NCI-H524 (cell line): ENCODE measurements around the gene NACAD.

ENCODE experiments used
- DNase-seq, 2 experiments: peaks; one replicate each; lab custom pipeline; 2025; lab: John Stamatoyannopoulos, UW

Gene NACAD

GRCh38 chr7:45074528-45075354, 14.0 kb downstream of the NACAD start:
- DNase-seq: no peak

DNA sequence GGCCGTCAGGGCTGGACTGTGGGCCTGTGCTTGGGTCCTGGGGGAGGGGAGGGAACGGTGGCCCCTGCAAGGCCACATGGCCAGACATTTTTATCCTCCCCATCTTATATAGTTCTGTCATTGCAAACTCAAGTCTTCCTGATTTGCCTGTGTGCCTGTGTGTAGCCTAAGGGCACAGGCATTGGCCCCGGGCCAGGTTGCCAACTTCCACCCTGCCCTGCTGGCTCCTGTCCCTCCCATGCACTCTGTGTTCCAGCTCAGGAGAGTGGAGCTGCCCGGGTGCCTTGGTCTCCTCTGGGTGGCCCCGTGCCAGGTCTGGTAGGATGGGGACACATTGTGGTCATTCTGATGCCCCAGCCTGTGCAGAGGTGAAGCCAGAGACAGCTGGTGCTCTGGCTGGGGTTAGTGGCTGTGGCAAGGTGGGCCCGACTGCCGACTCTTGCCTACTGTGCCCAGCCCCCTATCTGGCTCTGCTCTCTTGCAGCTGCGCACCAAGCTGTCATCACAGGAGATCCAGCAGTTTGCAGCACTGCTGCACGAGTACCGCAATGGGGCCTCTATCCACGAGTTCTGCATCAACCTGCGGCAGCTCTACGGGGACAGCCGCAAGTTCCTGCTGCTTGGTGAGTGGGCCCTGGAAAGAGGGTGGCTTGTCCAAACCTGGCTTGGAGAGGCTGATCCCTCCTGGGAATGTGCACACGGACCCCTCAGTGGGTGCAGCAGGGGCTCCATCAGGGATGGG, 14.8 kb downstream of the NACAD start:
- DNase-seq: no peak

- no peak for DNase-seq
Measured at GRCh38 chr7:45073031-45073785, 15.6 kb downstream of the NACAD start.

GRCh38 chr7:45072131-45073030, 16.4 kb downstream of the NACAD start:
- no peak for DNase-seq

DNA sequence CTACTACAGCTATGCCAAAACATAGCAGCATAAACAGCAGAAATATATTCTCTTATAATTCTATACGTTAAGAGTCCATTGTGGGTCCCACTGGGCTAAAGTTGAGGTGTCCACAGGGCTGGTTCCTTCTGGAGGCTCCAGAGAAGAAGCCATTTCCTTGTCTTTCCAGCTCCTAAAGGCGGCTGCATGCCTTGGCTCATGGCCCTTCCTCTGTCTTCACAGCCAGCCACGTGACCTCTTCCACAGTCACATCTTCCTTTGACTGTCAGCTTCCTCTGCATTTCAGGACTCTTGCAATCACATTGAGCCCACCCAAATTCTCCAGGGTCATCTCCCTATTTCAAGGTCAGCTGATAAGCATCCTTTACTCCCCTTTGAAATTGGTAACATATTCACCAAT, 17.2 kb downstream of the NACAD start:
- DNase-seq: no peak

- DNase-seq: peak; percentile 28 to 77
Measured at GRCh38 chr7:45070254-45070642, 18.5 kb downstream of the NACAD start.

- DNase-seq: no peak
Measured at GRCh38 chr7:45069444-45070253, 19.1 kb downstream of the NACAD start.

- no peak for DNase-seq
Measured at GRCh38 chr7:45068236-45069023, 20.3 kb downstream of the NACAD start.

DNA sequence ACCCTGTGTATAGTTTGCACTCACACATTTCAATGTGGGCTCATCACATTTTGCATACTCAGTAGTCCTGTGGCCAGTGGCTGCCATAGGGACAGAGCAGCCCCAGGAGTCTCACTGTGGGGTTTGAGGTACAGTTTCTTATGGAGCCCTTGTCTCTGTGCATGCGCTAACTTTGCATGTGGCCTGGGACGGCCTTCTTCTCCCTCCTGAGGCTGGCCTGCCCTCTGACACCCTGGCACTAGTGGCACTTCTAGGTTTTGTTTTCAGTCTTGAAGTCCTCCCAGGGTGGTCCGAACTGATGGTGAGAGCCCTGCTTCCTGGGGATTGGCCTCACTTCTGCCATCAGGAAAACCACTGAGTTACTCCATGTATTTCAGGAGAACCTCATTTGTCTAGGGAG, 21.2 kb downstream of the NACAD start:
- DNase-seq: no peak

DNA sequence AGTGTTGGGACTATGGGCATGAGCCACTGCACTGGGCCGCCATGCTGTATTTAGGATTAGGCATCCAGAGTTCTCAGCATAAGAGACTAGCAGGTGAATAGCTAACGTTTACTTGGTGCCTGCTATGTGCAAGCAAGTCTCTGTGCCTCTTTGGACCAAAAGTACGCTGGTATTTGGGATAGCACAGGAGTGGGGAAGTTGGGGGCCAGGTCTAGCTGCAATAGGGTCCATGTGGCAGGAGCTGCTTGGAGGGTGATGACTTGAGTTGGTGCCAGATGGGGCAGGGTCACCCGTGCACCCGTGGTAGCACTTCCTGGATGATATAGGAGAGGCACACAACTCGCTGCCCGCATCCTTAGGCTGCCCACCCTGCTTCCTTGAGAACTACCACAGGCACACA, 22.4 kb downstream of the NACAD start:
- no peak for DNase-seq

GRCh38 chr7:45065031-45065995, 23.5 kb downstream of the NACAD start:
- no peak for DNase-seq

- no peak for DNase-seq
Measured at GRCh38 chr7:45064047-45064725, 24.6 kb downstream of the NACAD start.

DNA sequence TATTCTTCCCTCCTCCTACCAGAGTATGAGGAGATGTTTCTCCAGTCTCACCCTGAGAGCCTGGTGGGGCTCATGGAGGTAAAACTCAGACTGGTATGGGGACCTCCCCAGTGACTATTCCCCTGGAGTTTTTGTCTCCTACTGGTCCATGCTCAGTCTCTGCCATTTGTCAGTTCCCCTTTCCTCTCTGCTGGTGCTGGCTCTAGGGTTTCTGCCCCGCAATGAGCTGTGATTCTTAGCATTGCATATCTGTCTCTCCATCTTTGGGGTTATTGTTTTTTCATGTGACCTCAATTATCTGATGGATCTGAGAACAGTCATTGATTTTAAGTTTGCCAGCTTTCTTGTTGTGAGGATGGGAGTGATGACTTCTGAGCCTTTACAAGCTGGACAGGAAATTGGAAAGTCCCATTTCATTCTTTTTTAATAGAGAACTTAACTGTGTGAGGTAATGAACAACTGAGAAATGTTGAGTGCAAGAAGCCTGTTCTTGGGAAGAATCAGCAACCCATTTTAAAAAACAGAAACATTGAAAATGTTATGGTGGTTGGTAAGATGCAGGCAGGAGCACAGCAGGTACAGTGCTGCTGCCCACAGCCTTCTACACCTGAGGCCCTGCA, 26.9 kb downstream of the NACAD start:
- DNase-seq: no peak

- no peak for DNase-seq
Measured at GRCh38 chr7:45061352-45061751, 27.4 kb downstream of the NACAD start.

DNA sequence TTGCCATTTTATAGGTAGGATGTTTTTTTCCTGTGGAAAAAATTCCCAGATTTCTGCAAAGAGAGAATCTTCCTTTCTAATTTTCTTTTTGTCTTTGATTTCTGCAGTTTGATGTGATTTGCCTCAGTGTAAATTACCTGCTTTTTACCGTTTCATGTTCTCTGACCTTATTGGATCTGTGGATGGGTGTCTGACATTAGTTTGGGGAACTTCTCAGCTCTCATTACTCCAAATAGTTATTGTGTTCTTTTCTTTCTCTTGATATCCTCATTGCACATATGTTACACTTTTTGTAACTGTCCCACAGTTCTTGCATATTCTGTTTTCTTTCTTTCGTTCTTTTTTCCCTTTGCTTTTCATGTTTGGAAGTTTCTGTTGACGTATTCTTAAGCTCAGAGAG, 28.5 kb downstream of the NACAD start:
- no peak for DNase-seq

DNA sequence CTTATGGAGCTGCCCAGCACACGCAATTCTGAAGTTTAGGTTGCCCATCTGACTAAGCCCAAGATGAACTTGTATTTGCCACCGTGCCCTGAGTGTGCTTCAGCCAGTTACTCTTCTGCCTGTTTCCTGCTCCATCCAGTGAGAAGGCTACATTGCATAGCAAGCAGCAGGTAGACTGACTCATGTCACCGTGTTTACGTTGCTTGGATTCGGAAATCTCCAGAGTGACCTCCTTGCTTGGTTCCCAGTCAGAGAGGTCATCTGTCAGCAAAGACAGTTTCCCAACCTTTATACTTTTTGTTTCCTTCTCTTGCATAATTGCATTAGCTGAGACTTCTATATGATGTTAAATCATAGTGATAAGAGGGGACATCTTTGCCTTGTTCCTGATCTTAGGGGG, 30.9 kb downstream of the NACAD start:
- no peak for DNase-seq

DNA sequence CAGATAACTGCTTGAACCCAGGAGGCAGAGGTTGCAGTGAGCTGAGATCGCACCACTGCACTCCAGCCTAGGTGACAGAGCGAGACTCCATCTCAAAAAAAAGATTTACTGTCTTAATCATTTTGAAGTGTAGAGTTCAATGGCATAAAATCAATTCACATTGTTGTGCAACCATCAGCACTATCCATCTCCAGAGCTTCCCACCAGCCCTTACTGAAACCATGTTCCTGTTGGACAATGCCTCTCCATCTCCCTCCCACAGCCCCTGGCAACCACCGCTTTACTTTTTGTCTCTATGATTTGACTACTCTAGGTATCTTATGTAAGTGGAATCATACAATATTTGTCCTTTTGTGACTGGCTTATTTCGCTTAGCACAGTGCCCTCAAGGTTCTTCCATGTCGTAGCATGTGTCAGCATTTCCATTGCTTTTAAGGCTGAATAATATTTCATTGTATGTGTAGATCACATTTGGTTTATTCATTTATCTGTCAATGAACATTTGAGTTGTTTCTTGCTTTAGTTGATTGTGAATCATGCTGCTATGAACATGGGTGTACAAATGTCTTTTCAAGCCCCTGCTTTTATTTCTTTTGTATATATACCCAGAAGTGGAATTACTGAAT, 33.1 kb downstream of the NACAD start:
- DNase-seq: no peak
